ENCODE data around the gene TOLLIP. TPM values are rescaled to one million over a fixed set of nuclear protein-coding genes. Genes with fewer than 3 reads are reported as not detected.

The TOLLIP gene
- total RNA-seq, 4 donors from 2014 or later: 49.8 to 91.7 (median 85.0) TPM

DNA sequence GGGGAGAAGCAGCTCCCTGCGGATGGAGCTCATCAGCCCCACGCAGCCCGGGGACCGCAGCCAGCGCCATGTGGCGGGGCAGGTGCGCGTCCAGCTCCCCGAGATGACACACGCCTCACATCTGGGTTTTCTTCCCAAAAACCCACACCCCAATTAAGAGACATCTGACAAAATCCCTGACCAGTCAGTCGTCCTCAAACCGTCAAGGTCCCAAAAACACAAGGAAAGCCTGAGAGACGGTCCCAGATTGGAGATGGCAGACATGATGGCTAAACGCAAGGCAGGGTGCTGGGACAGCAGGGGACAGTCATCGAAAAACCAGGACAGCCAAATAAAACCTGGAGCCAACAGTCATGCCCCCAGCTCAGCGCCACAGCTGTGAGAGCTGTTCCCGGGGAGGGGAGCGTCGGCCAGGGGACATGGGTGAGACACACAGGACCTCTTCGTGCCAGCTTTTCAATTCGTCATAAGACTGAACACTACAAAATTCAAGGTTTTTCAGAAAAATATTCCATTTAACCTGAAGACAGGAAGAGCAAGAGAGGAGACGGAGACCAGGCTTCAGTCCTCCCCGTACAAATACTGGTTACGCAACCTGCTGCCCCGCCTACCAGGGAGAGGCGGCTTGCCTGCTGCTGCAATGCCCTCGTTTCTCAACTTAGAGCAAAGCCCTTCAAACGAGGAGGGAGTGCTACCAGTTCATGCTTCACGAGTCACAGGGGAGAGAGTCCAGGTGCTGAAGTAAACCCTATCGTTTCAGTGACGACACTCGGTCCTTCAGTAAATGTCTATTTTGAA lies 10.5 kb downstream of the TOLLIP start:
- Histone ChIP-seq H3K4me1 (peaks cover 36 to 39% of the 10 kb centered on the region in 2 donors), H3K27me3 (no peaks in the 10 kb centered on the region), H3K9me3 (no peaks in the 10 kb centered on the region), H3K27ac (peak overlapping the region; percentile 89 to 94 (median 92)), H3K36me3 (peaks cover 0 to 9% of the 10 kb centered on the region in 2 donors), H3K4me3 (peak overlapping the region; percentile 28 to 35 (median 32))
- peak; percentile 76 to 78 for TF ChIP-seq POLR2A (IDR thresholded peaks at IDR 0.05)
- TF ChIP-seq, protein P1, sequence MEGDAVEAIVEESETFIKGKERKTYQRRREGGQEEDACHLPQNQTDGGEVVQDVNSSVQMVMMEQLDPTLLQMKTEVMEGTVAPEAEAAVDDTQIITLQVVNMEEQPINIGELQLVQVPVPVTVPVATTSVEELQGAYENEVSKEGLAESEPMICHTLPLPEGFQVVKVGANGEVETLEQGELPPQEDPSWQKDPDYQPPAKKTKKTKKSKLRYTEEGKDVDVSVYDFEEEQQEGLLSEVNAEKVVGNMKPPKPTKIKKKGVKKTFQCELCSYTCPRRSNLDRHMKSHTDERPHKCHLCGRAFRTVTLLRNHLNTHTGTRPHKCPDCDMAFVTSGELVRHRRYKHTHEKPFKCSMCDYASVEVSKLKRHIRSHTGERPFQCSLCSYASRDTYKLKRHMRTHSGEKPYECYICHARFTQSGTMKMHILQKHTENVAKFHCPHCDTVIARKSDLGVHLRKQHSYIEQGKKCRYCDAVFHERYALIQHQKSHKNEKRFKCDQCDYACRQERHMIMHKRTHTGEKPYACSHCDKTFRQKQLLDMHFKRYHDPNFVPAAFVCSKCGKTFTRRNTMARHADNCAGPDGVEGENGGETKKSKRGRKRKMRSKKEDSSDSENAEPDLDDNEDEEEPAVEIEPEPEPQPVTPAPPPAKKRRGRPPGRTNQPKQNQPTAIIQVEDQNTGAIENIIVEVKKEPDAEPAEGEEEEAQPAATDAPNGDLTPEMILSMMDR (IDR thresholded peaks at IDR 0.05 in 4 of 5, conservative IDR thresholded peaks at IDR 0.05 in 1 of 5): no peak
- intact Hi-C loops (cut with DNase I; ENCODE audit: low total_unique reads) (loop anchor here (1.0 to 10.0 kb wide), 7 partner anchors 9 to 443 kb away; partner anchors contain the start of gene BRSK2), in situ Hi-C loops (cut with MboI; ENCODE audit: low sequenced_read_pairs in 4 of 4) (no loop called here)
- peak; percentile 81 to 85 for ATAC-seq
- DNase-seq: peak; percentile 92 to 96

DNA sequence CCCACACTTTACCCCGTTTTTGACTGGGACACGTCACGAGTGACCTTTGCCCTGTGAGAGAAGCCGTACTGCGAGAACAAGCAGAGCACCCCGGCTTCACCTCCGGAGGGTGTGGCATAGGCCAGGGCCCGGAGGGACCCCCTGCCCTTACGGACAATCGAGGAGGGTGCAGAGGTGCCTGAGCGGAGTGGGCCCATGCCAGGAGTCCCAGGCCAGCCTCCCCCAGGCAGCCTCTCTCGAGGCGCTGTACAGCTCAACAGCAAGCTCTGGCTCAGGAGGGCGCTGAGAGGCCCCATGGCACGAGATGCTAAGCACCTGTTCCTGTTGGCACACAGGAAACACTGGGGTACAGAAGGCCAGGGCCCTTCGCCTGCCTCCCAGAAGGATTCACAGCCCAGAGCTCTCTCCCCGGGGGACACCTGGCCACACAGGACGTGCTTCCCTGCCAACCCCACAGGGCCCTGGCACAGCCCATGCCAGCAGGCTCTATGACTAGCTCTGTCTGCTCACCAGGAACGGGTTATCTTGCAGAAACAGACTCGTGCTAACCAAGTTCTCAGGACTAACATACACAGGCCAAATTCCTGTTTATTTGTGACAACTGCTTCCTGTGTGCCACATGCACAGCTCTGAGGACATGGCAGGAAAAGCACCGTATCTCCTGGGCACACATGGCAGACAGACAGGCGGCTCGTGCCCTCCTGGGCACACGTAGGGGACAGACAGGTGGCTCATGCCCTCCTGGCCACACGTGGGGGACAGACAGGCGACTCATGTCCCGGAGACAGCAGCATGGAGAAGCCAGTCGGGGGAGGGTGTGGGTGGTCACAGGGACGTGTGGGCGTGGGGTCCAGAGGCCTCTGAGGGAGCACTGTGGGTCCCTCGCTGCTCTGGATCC lies 11.6 kb downstream of the TOLLIP start:
- Histone ChIP-seq H3K36me3 (peaks cover 0 to 17% of the 10 kb centered on the region in 2 donors), H3K4me1 (peaks cover 33 to 36% of the 10 kb centered on the region in 2 donors), H3K27ac (peak overlapping the region; percentile 89 to 94 (median 92)), H3K27me3 (no peaks in the 10 kb centered on the region), H3K4me3 (peak overlapping the region; percentile 28 to 35 (median 32)), H3K9me3 (no peaks in the 10 kb centered on the region)
- intact Hi-C loops (cut with DNase I; ENCODE audit: low total_unique reads): loop anchor here (1.0 to 10.0 kb wide), 6 partner anchors 36 to 444 kb away; partner anchors contain the start of gene BRSK2
- DNase-seq: peak; percentile 89 to 95
- in situ Hi-C loops (cut with MboI; ENCODE audit: low sequenced_read_pairs in 4 of 4): no loop called here
- peak; percentile 66 to 69 for TF ChIP-seq POLR2A (IDR thresholded peaks at IDR 0.05)
- TF ChIP-seq, protein P1 (IDR thresholded peaks at IDR 0.05 in 4 of 5, conservative IDR thresholded peaks at IDR 0.05 in 1 of 5): no peak
- ATAC-seq: peak; percentile 78

DNA sequence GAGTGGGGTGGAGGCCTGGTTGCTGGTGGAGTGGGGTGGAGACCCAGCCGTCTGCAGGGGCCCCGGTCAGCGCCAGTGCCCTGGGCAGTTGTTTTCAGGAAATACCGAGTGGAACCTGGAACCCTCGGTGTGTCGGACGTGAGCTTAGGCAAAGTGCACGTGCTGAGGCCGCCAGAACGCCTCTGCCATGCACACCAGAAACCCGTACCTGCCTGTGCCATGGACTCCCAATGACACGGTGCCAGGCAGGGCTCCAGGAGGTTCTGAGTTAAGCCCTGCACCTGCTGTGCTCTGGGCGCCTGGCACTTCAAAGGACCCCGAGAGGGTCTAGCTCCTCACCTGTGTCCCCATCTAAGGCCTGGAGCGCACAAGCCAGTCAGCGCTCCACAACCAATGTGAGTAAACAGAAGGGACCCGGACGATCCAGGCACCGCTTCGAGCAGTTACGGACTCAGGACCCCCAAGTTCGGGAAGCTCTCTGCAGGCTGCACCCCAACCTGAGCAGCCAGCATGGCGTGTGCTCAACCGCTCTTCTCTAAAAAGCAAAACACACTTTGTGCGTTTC lies 12.3 kb downstream of the TOLLIP start:
- H3K36me3 ChIP-seq: peaks cover 0 to 21% of the 10 kb centered on the region in 2 donors
- peak overlapping the region; percentile 89 to 94 (median 92) for H3K27ac ChIP-seq
- no peak overlapping the region for H3K4me3 ChIP-seq
- in situ Hi-C loops (cut with MboI; ENCODE audit: low sequenced_read_pairs in 4 of 4): no loop called here
- DNase-seq (peak in 1 of 2 donors; percentile 49), ATAC-seq (no peak)
- H3K27me3 ChIP-seq: no peaks in the 10 kb centered on the region
- intact Hi-C loops (cut with DNase I; ENCODE audit: low total_unique reads): loop anchor here (5.0 to 10.0 kb wide), 3 partner anchors 35 to 445 kb away; no protein-coding TSS in a partner anchor
- no peak for TF ChIP-seq POLR2A (IDR thresholded peaks at IDR 0.05)
- TF ChIP-seq, protein P1 (IDR thresholded peaks at IDR 0.05 in 4 of 5, conservative IDR thresholded peaks at IDR 0.05 in 1 of 5): no peak
- H3K4me1 ChIP-seq: peaks cover 30 to 36% of the 10 kb centered on the region in 2 donors
- no peaks in the 10 kb centered on the region for H3K9me3 ChIP-seq

DNA sequence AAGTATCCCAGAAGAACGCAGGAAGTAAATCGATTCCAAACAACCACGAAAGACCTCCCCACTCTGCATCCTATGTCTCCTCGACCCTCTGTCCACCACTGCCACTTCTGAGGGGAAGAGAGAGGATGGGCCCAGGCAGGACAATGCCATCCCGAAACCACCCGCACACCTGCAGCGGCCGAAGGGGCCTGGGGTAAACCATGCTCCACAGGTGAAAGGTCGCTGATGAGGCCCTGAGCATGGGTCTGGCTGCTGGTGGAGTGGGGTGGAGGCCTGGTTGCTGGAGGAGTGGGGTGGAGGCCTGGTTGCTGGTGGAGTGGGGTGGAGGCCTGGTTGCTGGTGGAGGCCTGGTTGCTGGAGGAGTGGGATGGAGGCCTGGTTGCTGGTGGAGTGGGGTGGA lies 13.1 kb downstream of the TOLLIP start:
- Histone ChIP-seq H3K4me3 (no peak overlapping the region), H3K36me3 (peaks cover 0 to 21% of the 10 kb centered on the region in 2 donors), H3K4me1 (peaks cover 30 to 36% of the 10 kb centered on the region in 2 donors), H3K27me3 (no peaks in the 10 kb centered on the region), H3K27ac (peak overlapping the region in 1 of 4 donors; percentile 43), H3K9me3 (no peaks in the 10 kb centered on the region)
- in situ Hi-C loops (cut with MboI; ENCODE audit: low sequenced_read_pairs in 4 of 4): no loop called here
- TF ChIP-seq POLR2A (IDR thresholded peaks at IDR 0.05): no peak
- TF ChIP-seq, protein P1 (IDR thresholded peaks at IDR 0.05 in 4 of 5, conservative IDR thresholded peaks at IDR 0.05 in 1 of 5): no peak
- ATAC-seq (no peak), DNase-seq (no peak)
- intact Hi-C loops (cut with DNase I; ENCODE audit: low total_unique reads): loop anchor here (5.0 to 10.0 kb wide), 3 partner anchors 34 to 446 kb away; no protein-coding TSS in a partner anchor
